ENCODE results near the gene PORCN. TPM values are rescaled to one million over a fixed set of nuclear protein-coding genes. Genes with fewer than 3 reads are reported as not detected.

The PORCN gene
- total RNA-seq, 1 donor from 2014 or later, result 6.1 TPM

GRCh38 chrX:48498374-48498809 lies 10.4 kb upstream of the PORCN start:
- TF ChIP-seq CTCF (IDR thresholded peaks at IDR 0.05), result no peak
- H3K27ac ChIP-seq, result no peak overlapping the region
- no peaks in the 10 kb centered on the region for H3K36me3 ChIP-seq
- H3K4me1 ChIP-seq, result no peaks in the 10 kb centered on the region
- H3K4me3 ChIP-seq, result no peak overlapping the region
- no peak for DNase-seq
- intact Hi-C loops (cut with DNase I), result no loop called here
- H3K27me3 ChIP-seq (ENCODE audit: low read depth), result no peaks in the 10 kb centered on the region
- no peak for ATAC-seq
- no peaks in the 10 kb centered on the region for H3K9me3 ChIP-seq

- Histone ChIP-seq H3K9me3 (no peaks in the 10 kb centered on the region), H3K27me3 (ENCODE audit: low read depth) (no peaks in the 10 kb centered on the region), H3K4me3 (no peak overlapping the region), H3K36me3 (no peaks in the 10 kb centered on the region), H3K27ac (no peak overlapping the region), H3K4me1 (no peaks in the 10 kb centered on the region)
- no peak for TF ChIP-seq CTCF (IDR thresholded peaks at IDR 0.05)
- ATAC-seq (no peak), DNase-seq (no peak)
- intact Hi-C loops (cut with DNase I), result no loop called here
Observed at GRCh38 chrX:48504261-48504660, 4.5 kb upstream of the PORCN start.

- Histone ChIP-seq H3K4me3 (no peak overlapping the region), H3K36me3 (no peaks in the 10 kb centered on the region), H3K27me3 (ENCODE audit: low read depth) (no peaks in the 10 kb centered on the region), H3K27ac (no peak overlapping the region), H3K4me1 (no peaks in the 10 kb centered on the region), H3K9me3 (no peaks in the 10 kb centered on the region)
- DNase-seq (no peak), ATAC-seq (no peak)
- TF ChIP-seq CTCF (IDR thresholded peaks at IDR 0.05), result no peak
- intact Hi-C loops (cut with DNase I), result no loop called here
Observed at GRCh38 chrX:48505481-48505880, 3.3 kb upstream of the PORCN start.

GRCh38 chrX:48507246-48507645 lies 1.5 kb upstream of the PORCN start:
- Histone ChIP-seq H3K36me3 (peaks cover 1% of the 10 kb centered on the region), H3K9me3 (no peaks in the 10 kb centered on the region), H3K4me1 (no peaks in the 10 kb centered on the region), H3K27me3 (ENCODE audit: low read depth) (no peaks in the 10 kb centered on the region), H3K4me3 (no peak overlapping the region), H3K27ac (no peak overlapping the region)
- no peak for ATAC-seq
- intact Hi-C loops (cut with DNase I), result no loop called here
- TF ChIP-seq CTCF (IDR thresholded peaks at IDR 0.05), result no peak
- DNase-seq, result no peak

- no peak for DNase-seq
- H3K4me3 ChIP-seq, result peak overlapping the region; percentile 66
- no peaks in the 10 kb centered on the region for H3K9me3 ChIP-seq
- H3K4me1 ChIP-seq, result no peaks in the 10 kb centered on the region
- peaks cover 5% of the 10 kb centered on the region for H3K36me3 ChIP-seq
- TF ChIP-seq CTCF (IDR thresholded peaks at IDR 0.05), result no peak
- ATAC-seq, result peak; percentile 3 to 7
- peak overlapping the region; percentile 64 for H3K27ac ChIP-seq
- intact Hi-C loops (cut with DNase I), result no loop called here
- H3K27me3 ChIP-seq (ENCODE audit: low read depth), result no peaks in the 10 kb centered on the region
Observed at GRCh38 chrX:48509245-48509590, 426 bp downstream of the PORCN start.

GRCh38 chrX:48509619-48510018 lies 827 bp downstream of the PORCN start:
- TF ChIP-seq CTCF (IDR thresholded peaks at IDR 0.05), result no peak
- no peaks in the 10 kb centered on the region for H3K27me3 ChIP-seq (ENCODE audit: low read depth)
- intact Hi-C loops (cut with DNase I), result no loop called here
- H3K27ac ChIP-seq, result no peak overlapping the region
- H3K36me3 ChIP-seq, result peaks cover 5% of the 10 kb centered on the region
- no peaks in the 10 kb centered on the region for H3K4me1 ChIP-seq
- DNase-seq (no peak), ATAC-seq (no peak)
- no peaks in the 10 kb centered on the region for H3K9me3 ChIP-seq
- H3K4me3 ChIP-seq, result peak overlapping the region; percentile 66
